Activated naive CD4-positive, alpha-beta T cell treated with anti-CD3 and anti-CD28 coated beads, Interleukin-2, amount 50 U/mL, for 72 hours (primary cell): Measurements from ENCODE around the gene ATP13A1. TPM values are rescaled to one million over a fixed set of nuclear protein-coding genes. Genes with fewer than 3 reads are reported as not detected.
"Not testable (repeated sequence)": the region's sequence is repeated elsewhere in the genome, so short reads cannot be mapped to it uniquely, and the experiment has no call there.

ENCODE experiments used
- ATAC-seq, 2 donors: fragments of 150-1000 bp; cut with Tn5 transposase; 2 replicates each; pipeline ENCODE4 v1.10.0; 2021; ENCODE audit warnings: mild to moderate bottlenecking in 2 of 2, moderate library complexity in 2 of 2
- DNase-seq, 2 donors: peaks; one replicate each; pipeline ENCODE4 v3.0.0; 2021 to 2022; ENCODE audit warnings: low spot score in 2 of 2
- H3K27ac Mint-ChIP-seq, 2 donors: one replicate each; pipeline ENCODE4 v1.8.0; 2022; ENCODE audit warnings: mild to moderate bottlenecking in 2 of 2, mixed read lengths in 2 of 2
- H3K36me3 Mint-ChIP-seq, 2 donors: one replicate each; pipeline ENCODE4 v1.8.0; 2022; ENCODE audit warnings: mixed read lengths in 2 of 2
- H3K9me3 Mint-ChIP-seq, 2 donors: one replicate each; pipeline ENCODE4 v1.8.0; 2022; ENCODE audit warnings: mixed read lengths in 2 of 2
- total RNA-seq, 2 donors: library from RNA; stranded (reverse); gene quantifications; one replicate each; pipeline ENCODE4 v1.2.3, GENCODE V29; 2022

ATP13A1 gene
- total RNA-seq, result 10 to 100 TPM; 35.6 to 83.0 TPM

DNA sequence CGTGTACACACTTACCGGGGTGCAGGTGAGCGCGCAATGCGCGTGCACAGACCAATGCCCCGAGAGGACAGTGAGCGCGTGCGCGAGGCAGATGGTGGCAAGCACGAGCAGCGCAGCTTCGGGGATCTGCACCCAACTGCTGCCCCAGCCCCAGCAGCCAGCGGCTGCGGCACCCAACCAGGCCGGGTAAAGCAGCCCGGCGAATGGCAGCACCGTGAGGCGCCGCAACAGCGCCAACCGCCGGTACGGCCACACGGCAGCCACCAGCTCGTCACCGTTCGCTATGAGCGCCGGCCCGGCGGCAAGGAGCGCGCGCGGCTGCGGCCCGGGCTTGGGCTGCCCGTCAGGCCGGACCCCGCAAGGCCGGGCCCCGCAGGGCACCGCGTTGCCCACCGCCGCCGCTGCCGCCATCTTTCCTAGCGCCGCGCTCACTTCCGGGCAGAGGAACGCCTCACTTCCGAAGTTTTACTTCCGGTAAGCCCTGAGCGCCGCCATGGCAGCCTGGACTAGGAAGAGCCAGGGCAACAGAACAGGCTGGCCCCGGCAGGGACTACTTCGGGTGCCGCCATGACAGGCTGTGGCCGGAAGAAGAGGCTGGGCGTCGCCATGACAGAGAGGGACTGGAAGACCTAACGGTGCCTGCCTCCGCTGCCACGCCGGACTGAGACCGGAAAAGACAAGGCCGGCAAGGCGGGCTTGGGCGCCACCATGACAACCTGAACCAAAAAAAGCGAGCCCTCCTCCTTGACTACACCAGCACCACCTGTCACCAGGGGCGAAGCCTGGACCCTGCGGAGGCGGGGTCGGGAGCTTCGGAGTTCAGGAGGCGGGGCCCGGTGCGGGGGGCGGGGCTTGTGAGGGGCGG lies at the start of gene ATP13A1:
Gene ATP13A1, minus strand, starts transcription at position 421 of the 865 bp plus-strand sequence. Its CDS starts 10 bp downstream, at position 411.
- no peaks in the 10 kb centered on the region for H3K9me3 Mint-ChIP-seq
- peak within 1 kb of the TSS; percentile 93 to 94 for H3K27ac Mint-ChIP-seq
- DNase-seq, result peak; percentile 89 to 97
- peak; percentile 75 to 78 for ATAC-seq
- peaks cover 19 to 44% of the 10 kb centered on the region in 2 donors for H3K36me3 Mint-ChIP-seq

DNA sequence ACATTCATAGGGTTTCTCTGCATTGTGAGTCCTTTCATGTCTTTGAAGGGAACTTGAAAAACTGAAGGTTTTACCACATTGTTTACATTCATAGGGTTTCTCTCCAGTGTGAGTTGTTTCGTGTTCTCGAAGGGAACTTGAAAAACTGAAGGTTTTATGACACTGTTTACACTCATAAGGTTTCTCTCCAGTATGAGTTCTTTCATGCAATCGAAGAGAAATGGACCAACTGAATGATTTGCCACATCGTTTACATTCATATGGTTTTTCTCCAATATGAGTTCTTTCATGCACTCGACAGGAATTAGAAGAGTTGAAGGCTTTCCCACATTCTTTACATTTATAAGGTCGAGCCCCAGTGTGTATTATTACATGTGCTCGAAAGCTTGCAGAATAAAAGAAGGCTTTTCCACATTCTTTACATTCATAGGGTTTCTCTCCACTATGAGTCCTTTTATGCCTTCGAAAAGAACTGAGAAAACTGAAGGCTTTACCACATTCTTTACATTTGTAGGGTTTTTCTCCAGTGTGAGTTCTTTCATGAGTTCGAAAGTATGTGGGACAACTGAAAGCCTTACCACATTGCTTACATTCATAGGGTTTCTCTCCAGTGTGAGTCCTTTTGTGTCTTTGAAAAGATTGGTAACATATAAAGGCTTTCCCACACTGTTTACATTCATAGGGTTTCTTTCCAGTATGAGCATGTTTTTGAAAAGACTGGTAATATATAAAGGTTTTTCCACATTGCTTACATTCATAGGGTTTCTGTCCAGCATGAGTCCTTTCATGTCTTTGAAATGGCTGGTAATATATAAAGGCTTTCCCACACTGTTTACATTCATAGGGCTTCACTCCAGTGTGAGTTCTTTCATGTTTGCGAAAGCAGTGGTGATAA lies 48.7 kb upstream of the ATP13A1 start:
- H3K9me3 Mint-ChIP-seq, result peaks cover 38 to 39% of the 10 kb centered on the region in 2 donors

DNA sequence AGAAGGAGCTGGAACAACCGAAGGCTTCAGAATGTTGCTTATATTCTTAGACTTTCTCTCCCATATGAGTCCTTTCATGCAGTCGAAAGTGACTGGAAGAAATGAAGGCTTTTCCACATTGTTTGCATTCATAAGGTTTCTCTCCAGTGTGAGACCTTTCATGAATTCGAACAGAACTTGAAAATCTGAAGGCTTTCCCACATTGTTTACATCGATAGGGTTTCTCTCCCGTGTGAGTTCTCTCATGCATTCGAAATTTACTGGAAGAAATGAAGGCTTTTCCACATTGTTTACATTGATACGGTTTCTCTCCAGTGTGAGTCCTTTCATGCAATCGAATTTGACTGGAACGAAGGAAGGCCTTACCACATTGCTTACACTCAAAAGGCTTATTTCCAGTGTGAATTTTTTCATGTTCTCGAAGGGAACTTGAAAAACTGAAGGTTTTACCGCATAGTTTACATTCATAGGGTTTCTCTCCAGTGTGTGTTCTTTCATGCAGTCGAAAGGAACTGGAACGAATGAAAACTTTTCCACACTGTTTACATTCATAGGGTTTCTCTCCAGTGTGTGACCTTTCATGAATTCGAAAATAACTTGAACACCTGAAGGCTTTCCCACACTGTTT lies 47.9 kb upstream of the ATP13A1 start:
- Mint-ChIP-seq H3K9me3 (peaks cover 39% of the 10 kb centered on the region in 2 donors), H3K36me3 (peaks cover 79 to 96% of the 10 kb centered on the region in 2 donors), H3K27ac (no peak overlapping the region)
- no peak for DNase-seq
- ATAC-seq, result no peak

More for the DNA sequence above, 48.7 kb upstream of the ATP13A1 start:
- no peak for DNase-seq
- no peak overlapping the region for H3K27ac Mint-ChIP-seq
- no peak for ATAC-seq
- peaks cover 83 to 100% of the 10 kb centered on the region in 2 donors for H3K36me3 Mint-ChIP-seq

DNA sequence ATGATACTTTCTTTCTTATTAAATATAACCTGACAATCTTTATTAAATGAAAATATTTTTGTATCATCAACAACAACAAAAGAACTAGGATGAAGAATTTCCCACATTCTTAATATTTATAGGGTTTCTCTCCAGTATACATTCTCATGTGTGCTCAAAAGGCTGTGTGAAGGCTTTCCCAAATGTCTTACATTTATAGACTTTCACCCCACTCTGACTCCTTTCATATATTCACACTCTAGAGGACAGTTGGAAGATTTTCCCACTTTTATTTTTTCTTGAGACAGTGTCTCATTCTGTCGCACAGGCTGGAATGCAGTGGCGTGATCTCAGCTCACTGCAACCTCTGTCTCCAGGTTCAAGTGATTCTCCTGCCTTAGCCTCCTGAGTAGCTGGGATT lies 47.0 kb upstream of the ATP13A1 start:
- ATAC-seq, result no peak
- Mint-ChIP-seq H3K36me3 (peaks cover 76 to 94% of the 10 kb centered on the region in 2 donors), H3K27ac (no peak overlapping the region), H3K9me3 (peaks cover 44 to 45% of the 10 kb centered on the region in 2 donors)
- no peak for DNase-seq

DNA sequence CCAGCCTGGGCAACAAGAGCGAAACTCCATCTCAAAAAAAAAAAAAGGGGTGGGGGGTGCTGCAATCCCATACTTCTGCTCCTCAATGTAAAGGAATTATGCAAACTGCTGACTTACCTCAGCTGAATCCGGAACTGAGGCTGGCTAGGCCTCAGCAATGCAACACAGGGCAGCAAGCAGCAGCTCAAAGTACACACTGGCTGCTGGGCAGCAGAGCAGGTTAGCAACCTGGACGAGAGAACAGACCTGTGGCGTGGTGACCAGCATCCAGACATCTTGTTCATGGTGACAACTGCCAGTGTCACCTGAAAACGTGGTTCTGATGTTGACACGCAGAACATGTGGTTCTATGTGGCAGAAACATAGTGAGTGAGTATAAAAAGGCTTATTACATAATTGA lies 41.4 kb upstream of the ATP13A1 start:
- Mint-ChIP-seq H3K27ac (no peak overlapping the region), H3K36me3 (peaks cover 60 to 79% of the 10 kb centered on the region in 2 donors), H3K9me3 (peaks cover 36 to 39% of the 10 kb centered on the region in 2 donors)
- ATAC-seq, result no peak
- DNase-seq, result no peak

DNA sequence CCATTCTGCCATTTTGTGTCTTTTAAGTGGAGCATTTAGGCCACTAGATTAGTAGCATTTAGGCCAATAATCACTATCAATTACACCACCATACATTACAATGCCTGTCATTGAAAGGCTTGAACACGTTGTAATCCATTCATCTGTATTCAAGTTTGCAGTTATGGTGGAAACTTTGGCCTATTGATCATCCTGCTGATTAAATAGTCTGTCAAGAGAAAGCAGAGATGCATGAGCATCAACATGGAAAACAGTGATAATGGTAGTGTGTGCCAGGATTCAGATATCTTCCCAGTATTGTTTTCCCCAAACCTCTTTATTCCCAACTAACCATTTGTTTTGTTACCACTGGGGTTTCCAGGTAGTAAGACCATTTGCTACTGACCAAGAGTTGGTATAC lies 37.0 kb upstream of the ATP13A1 start:
- not testable (repeated sequence) for H3K27ac Mint-ChIP-seq, DNase-seq, ATAC-seq
- peaks cover 16 to 20% of the 10 kb centered on the region in 2 donors for H3K9me3 Mint-ChIP-seq
- H3K36me3 Mint-ChIP-seq, result peaks cover 33 to 41% of the 10 kb centered on the region in 2 donors

DNA sequence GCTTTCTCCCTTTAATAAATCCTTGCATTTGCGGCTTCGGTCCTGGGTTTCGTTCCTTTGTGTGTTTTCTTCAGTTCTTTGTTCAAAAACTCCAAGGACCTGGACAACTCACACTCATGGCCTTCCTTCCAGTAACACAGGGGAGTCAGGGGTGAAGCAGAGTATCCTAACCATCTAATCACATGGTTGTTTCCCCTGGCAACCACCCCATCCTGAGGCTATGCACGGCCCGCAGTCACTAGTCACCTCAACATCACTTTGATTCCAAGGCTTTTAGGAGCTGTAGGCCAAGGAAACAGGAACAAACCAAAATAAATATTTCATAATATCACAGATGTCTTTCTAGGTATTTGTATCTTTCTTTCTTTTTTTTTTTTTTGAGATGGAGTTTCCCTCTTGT lies 34.1 kb upstream of the ATP13A1 start:
- H3K27ac Mint-ChIP-seq, result no peak overlapping the region
- DNase-seq (no peak), ATAC-seq (no peak)
- peaks cover 7 to 8% of the 10 kb centered on the region in 2 donors for H3K9me3 Mint-ChIP-seq
- H3K36me3 Mint-ChIP-seq, result peaks cover 14 to 22% of the 10 kb centered on the region in 2 donors

DNA sequence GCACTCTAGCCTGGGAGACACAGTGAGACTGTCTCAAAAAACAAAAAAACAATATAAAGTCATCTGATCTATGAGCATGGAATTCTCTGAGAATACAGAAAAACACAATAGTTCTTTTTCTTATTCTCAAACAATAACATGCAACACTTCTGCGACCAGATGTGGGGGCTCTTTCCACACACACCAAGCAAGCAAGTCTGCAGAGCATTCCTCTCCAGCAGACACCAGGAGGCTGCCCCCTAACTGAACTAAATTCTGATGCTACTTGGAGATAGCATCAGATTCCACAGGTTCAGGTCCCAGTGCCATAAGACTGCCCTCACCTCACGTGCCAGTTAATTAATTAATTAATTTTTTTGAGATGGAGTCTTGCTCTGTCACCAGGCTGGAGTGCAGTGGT lies 32.9 kb upstream of the ATP13A1 start:
- Mint-ChIP-seq H3K27ac (no peak overlapping the region), H3K36me3 (peaks cover 8 to 16% of the 10 kb centered on the region in 2 donors), H3K9me3 (peaks cover 7 to 8% of the 10 kb centered on the region in 2 donors)
- no peak for ATAC-seq
- no peak for DNase-seq

DNA sequence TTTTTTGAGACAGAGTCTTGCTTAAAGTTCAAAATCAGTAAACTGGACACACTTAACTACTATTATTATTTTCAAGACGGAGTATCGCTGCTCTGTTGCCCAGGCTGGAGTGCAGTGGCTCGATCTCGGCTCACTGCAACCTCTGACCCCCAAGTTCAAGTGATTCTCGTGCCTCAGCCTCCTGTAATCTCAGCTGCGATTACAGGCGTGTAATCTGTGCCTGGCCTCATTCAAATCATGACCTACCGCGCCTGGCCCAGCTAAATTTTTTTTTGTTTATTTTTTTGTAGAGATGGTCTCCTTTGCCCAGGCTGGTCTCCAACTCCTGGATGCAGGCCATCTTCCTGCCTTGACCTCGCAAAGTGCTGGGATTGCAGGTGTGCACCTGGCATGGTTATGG lies 28.2 kb upstream of the ATP13A1 start:
- peaks cover 6 to 13% of the 10 kb centered on the region in 2 donors for H3K36me3 Mint-ChIP-seq
- no peak for ATAC-seq
- H3K9me3 Mint-ChIP-seq, result peaks cover under 1 to 5% of the 10 kb centered on the region in 2 donors
- no peak overlapping the region for H3K27ac Mint-ChIP-seq
- no peak for DNase-seq

DNA sequence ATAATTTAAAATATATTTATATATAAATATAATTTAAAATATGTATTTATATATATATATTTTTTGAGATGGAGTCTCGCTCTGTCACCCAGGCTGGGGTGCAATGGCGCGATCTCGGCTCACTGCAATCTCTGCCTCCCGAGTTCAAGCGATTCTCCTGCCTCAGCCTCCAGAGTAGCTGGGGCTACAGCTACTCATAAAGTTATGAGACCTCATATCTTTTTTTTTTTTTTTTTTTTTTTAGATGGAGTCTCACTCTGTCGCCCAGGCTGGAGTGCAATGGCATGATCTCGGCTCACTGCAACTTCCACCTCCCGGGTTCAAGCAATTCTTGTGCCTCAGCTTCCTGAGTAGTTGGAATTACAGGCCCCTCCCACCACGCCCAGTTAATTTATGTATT lies 25.5 kb upstream of the ATP13A1 start:
- Mint-ChIP-seq H3K9me3 (peaks cover 9 to 15% of the 10 kb centered on the region in 2 donors), H3K36me3 (peaks cover 7 to 27% of the 10 kb centered on the region in 2 donors)
- H3K27ac Mint-ChIP-seq, DNase-seq: not testable (repeated sequence)
- ATAC-seq, result peak; percentile 46 to 50

DNA sequence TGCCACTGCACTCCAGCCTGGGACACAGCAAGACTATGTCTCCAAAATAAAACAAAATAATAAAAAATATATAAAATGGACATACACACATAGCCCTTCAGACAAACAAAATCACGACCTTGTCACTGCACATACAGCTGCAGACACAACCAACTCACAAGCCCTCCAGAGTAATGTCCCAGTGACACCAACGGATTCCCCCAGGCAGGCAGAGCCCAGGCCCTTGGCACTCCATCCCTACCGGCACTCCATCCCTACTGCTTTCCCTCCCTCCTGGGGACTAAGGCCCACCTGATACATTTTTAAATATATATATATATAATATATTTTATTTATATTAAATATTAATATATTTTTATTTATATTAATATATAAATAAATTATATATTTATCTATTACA lies 23.6 kb upstream of the ATP13A1 start:
- DNase-seq, result no peak
- peak; percentile 46 to 60 for ATAC-seq
- Mint-ChIP-seq H3K36me3 (peaks cover 20 to 41% of the 10 kb centered on the region in 2 donors), H3K27ac (no peak overlapping the region), H3K9me3 (peaks cover 17 to 19% of the 10 kb centered on the region in 2 donors)

DNA sequence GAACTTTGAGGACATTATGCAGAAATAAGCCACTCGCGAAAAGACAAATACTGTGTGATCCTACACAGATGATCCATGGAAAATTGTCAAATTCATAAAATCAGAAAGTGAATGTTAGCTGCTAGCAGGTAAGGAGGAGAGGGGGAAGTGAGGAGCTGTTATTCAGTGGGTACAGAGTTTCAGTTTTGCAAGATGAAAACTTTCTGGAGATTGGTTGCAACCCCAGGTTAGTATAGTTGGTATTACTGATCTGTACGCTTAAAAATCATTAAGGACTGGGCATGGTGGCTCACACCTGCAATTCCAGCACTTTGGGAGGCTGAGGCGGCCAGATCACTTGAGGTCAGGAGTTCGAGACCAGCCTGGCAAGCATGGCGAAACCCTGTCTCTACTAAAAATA lies 23.1 kb upstream of the ATP13A1 start:
- Mint-ChIP-seq H3K36me3 (peaks cover 20 to 41% of the 10 kb centered on the region in 2 donors), H3K27ac (no peak overlapping the region), H3K9me3 (peaks cover 17 to 19% of the 10 kb centered on the region in 2 donors)
- DNase-seq, result no peak
- ATAC-seq, result peak; percentile 43 to 50

DNA sequence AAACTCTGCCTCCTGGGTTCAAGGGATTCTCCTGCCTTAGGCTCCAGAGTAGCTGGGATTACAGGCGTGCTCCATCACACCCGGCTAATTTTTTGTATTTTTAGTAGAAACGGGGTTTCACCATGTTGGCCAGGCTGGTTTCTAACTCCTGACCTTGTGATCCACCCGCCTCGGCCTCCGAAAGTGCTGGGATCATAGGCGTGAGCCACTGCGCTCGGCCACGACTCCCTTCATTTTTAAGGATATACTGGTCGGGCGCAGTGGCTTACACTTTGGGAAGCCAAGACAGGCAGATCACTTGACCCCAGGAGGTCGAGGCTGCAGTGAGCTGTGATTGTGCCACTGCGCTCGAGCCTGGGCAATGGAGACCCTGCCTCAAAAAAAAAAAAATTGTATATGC lies 22.6 kb upstream of the ATP13A1 start:
- DNase-seq, H3K27ac Mint-ChIP-seq: not testable (repeated sequence)
- Mint-ChIP-seq H3K36me3 (peaks cover 24 to 45% of the 10 kb centered on the region in 2 donors), H3K9me3 (peaks cover 17 to 22% of the 10 kb centered on the region in 2 donors)
- ATAC-seq, result peak; percentile 4 to 10

DNA sequence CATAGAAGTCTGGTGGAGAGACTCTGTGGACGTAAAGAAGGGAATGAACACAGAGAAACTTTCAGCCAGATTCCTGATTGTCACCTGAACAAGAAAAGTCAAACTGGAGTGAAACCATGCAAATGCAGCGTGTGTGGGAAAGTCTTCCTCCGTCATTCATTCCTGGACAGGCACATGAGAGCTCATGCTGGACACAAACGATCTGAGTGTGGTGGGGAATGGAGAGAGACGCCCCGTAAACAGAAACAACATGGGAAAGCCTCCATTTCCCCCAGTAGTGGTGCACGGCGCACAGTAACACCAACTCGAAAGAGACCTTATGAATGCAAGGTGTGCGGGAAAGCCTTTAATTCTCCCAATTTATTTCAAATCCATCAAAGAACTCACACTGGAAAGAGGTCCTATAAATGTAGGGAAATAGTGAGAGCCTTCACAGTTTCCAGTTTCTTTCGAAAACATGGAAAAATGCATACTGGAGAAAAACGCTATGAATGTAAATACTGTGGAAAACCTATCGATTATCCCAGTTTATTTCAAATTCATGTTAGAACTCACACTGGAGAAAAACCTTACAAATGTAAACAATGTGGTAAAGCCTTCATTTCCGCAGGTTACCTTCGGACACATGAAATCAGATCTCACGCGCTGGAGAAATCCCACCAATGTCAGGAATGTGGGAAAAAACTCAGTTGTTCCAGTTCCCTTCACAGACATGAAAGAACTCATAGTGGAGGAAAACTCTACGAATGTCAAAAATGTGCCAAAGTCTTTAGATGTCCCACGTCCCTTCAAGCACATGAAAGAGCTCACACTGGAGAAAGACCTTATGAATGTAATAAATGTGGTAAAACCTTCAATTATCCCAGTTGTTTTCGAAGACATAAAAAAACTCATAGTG lies 15.9 kb upstream of the ATP13A1 start:
- Mint-ChIP-seq H3K27ac (no peak overlapping the region), H3K36me3 (peaks cover 79 to 92% of the 10 kb centered on the region in 2 donors), H3K9me3 (peaks cover 47 to 49% of the 10 kb centered on the region in 2 donors)
- no peak for DNase-seq
- ATAC-seq, result no peak

DNA sequence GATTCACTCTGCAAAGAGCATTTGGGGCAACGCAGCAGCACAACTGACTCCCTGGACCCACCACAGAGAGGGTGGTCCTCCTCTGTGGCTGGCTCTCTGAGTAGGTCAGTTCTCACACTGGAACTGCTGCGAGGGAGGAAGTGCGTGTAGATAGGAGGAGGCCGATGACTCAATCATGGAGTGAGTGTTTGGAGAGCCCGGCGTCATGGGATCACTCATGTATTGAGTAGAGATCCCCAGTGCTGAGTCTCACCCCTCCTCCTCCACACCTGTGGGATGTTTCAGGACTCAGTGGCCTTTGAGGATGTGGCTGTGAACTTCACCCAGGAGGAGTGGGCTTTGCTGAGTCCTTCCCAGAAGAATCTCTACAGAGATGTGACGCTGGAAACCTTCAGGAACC lies 14.1 kb upstream of the ATP13A1 start:
- peak in 1 of 2 donors; percentile 58 for ATAC-seq
- DNase-seq, result no peak
- Mint-ChIP-seq H3K9me3 (peaks cover 40 to 49% of the 10 kb centered on the region in 2 donors), H3K36me3 (peaks cover 73 to 91% of the 10 kb centered on the region in 2 donors), H3K27ac (peak overlapping the region; percentile 10 to 81)
